Endothelial cell of umbilical vein (primary cell): ENCODE results near the gene NAPA. TPM values are rescaled to one million over a fixed set of nuclear protein-coding genes. Genes with fewer than 3 reads are reported as not detected.

Experiments used
- BruUV-seq: library from RNA; stranded (reverse); fragments of 400-500 nt; replicated peaks from 2 replicates; lab custom pipeline; 2021; lab: Mats Ljungman, UMichigan
- CTCF ChIA-PET: fragments of 300-600, 350-600 bp; sonication (Branson Sonifier 250); formaldehyde crosslinking; loops from one replicate; lab custom pipeline; 2021; ENCODE audit warnings: antibody characterized with exemption, inconsistent platforms; lab: Charles Lee
- POLR2A ChIA-PET: fragments of 300-600, 350-600 bp; sonication (Branson Sonifier 250); formaldehyde crosslinking; loops from one replicate; lab custom pipeline; 2021; ENCODE audit warnings: antibody characterized with exemption, inconsistent platforms; lab: Charles Lee
- DNase-seq: peaks from one replicate; pipeline ENCODE4 v3.0.0-alpha.2; 2011; ENCODE audit warnings: low read depth, low spot score
- FAIRE-seq: peaks from 2 replicates; lab custom pipeline; 2011; peaks lifted over from hg19 to GRCh38; lab: Jason Lieb, UNC
- H2AFZ ChIP-seq: 2 replicates; pipeline ENCODE4 v1.6.0; 2012; ENCODE audit warnings: low read depth, low read length, control low read depth, inconsistent platforms
- H3K27ac ChIP-seq: 2 replicates; pipeline ENCODE4 v1.5.1; 2011; ENCODE audit warnings: low read depth, mild to moderate bottlenecking, control low read depth, low read length, moderate library complexity; ENCODE audit not compliant: insufficient read depth
- H3K27me3 ChIP-seq, 2 experiments: 2 replicates each; pipeline versions ENCODE4 v1.6.0 to v1.6.1; 2011; ENCODE audit warnings: low read length in 2 of 2, mixed read lengths in 1 of 2; ENCODE audit not compliant: control insufficient read depth in 2 of 2, insufficient read depth in 2 of 2
- H3K36me3 ChIP-seq, 2 experiments: 2 replicates in 1 of 2; 3 replicates in 1 of 2; pipeline ENCODE4 v1.5.1; 2011; ENCODE audit warnings: low read length in 2 of 2, mild to moderate bottlenecking in 1 of 2, moderate library complexity in 1 of 2; ENCODE audit not compliant: control insufficient read depth in 2 of 2, insufficient read depth in 2 of 2; ENCODE audit errors: extremely low read depth in 1 of 2
- H3K4me1 ChIP-seq: 3 replicates; pipeline ENCODE4 v1.5.1; 2011; ENCODE audit warnings: mild to moderate bottlenecking, low read length; ENCODE audit not compliant: control insufficient read depth, insufficient read depth; ENCODE audit errors: extremely low read depth
- H3K4me2 ChIP-seq: 2 replicates; pipeline ENCODE4 v1.6.1; 2011; ENCODE audit warnings: low read length, control low read depth, mixed read lengths; ENCODE audit not compliant: insufficient read depth
- H3K4me3 ChIP-seq, 3 experiments: fragments of 200-600 bp in 1 of 3; sonication (generic), shearing (Covaris generic) in 1 of 3; replicated peaks in 1 of 3; 2 replicates each; pipeline ENCODE4 v1.5.1; 2011 to 2016; ENCODE audit warnings: control low read depth in 3 of 3, low read length in 3 of 3, mild to moderate bottlenecking in 2 of 3, inconsistent platforms in 1 of 3, low read depth in 1 of 3, moderate library complexity in 1 of 3; ENCODE audit not compliant: insufficient read depth in 1 of 3
- H3K79me2 ChIP-seq: 2 replicates; pipeline ENCODE4 v1.6.0; 2012; ENCODE audit warnings: low read length, inconsistent platforms; ENCODE audit not compliant: control insufficient read depth, insufficient read depth
- H3K9ac ChIP-seq: replicated peaks from 2 replicates; pipeline ENCODE3; 2011; ENCODE audit warnings: low read length, control low read depth; ENCODE audit not compliant: insufficient read depth; ENCODE audit errors: extremely low read depth
- H3K9me1 ChIP-seq: replicated peaks from 3 replicates; pipeline ENCODE4 v1.6.0; 2011; ENCODE audit warnings: mild to moderate bottlenecking, low read length; ENCODE audit not compliant: control insufficient read depth, insufficient read depth; ENCODE audit errors: extremely low read depth
- H3K9me3 ChIP-seq: replicated peaks from 2 replicates; pipeline ENCODE4 v1.5.1; 2012; ENCODE audit warnings: low read length, inconsistent platforms; ENCODE audit not compliant: control insufficient read depth, insufficient read depth
- H4K20me1 ChIP-seq: replicated peaks from 2 replicates; pipeline ENCODE3; 2011; ENCODE audit warnings: mild to moderate bottlenecking, low read length; ENCODE audit not compliant: control insufficient read depth, insufficient read depth; ENCODE audit errors: extremely low read depth
- CTCF ChIP-seq, 2 donors: IDR thresholded peaks; 1 replicate in 1 of 2; 2 replicates in 1 of 2; pipeline ENCODE4 v1.5.1; 2011; ENCODE audit warnings: low read length in 2 of 2, mild to moderate bottlenecking in 2 of 2, moderate library complexity in 2 of 2, control low read depth in 1 of 2, inconsistent platforms in 1 of 2, low read depth in 1 of 2; ENCODE audit not compliant: insufficient read depth in 1 of 2; ENCODE audit errors: extremely low read depth in 1 of 2
- EZH2 ChIP-seq: IDR thresholded peaks from 2 replicates; pipeline ENCODE4 v1.6.1; 2012; ENCODE audit warnings: borderline replicate concordance, low read depth, mild to moderate bottlenecking, moderate library complexity, low read length, inconsistent platforms; ENCODE audit not compliant: severe bottlenecking
- FOS ChIP-seq: IDR thresholded peaks from 2 replicates; pipeline ENCODE4 v1.6.1; 2011; ENCODE audit warnings: mild to moderate bottlenecking, low read length, moderate library complexity, borderline replicate concordance; ENCODE audit not compliant: insufficient read depth
- GATA2 ChIP-seq: IDR thresholded peaks from 2 replicates; pipeline ENCODE4 v1.7.0; 2011; ENCODE audit warnings: low read depth, mild to moderate bottlenecking, moderate library complexity, mixed read lengths, low read length; ENCODE audit not compliant: insufficient read length, insufficient read depth
- JUN ChIP-seq: IDR thresholded peaks from 2 replicates; pipeline ENCODE4 v1.6.1; 2011; ENCODE audit warnings: borderline replicate concordance, low read depth; ENCODE audit not compliant: insufficient read length, insufficient read depth
- MAX ChIP-seq: IDR thresholded peaks from 2 replicates; pipeline ENCODE4 v1.6.1; 2011; ENCODE audit not compliant: insufficient read depth, insufficient read length
- MYC ChIP-seq: IDR thresholded peaks from one replicate; pipeline ENCODE4 v1.6.1; 2011; ENCODE audit warnings: mild to moderate bottlenecking, low read depth, low read length
- POLR2A ChIP-seq: IDR thresholded peaks from 2 replicates; pipeline ENCODE4 v1.6.1; 2012; ENCODE audit warnings: low read depth, mild to moderate bottlenecking, control low read depth, low read length
- POLR2AphosphoS5 ChIP-seq: IDR thresholded peaks from 2 replicates; pipeline ENCODE4 v1.6.1; 2012; ENCODE audit warnings: low read depth, mild to moderate bottlenecking, control low read depth, low read length, moderate library complexity; ENCODE audit not compliant: insufficient read depth
- dilution Hi-C: fragments of 300-500 bp; cut with MboI; formaldehyde crosslinking; loops from one replicate; pipeline ENCODE4 v1.15.0; 2019; ENCODE audit warnings: low sequenced_read_pairs; ENCODE audit not compliant: extremely low pct_ligation_motif_present
- intact Hi-C: fragments of 100-400 bp; cut with micrococcal nuclease; formaldehyde crosslinking; loops from one replicate; pipeline ENCODE4 v1.10.0; 2022
- polyA plus RNA-seq, 4 experiments: library from polyadenylated mRNA; depleted of rRNA in 3 of 4; stranded (reverse) in 3 of 4; unstranded in 1 of 4; fragments of >200 nt; gene quantifications; 2 replicates each; pipeline versions ENCODE4 v1.2.1 to v1.2.3, GENCODE V29; 2011 to 2012; ENCODE audit warnings: missing spikeins in 1 of 4
- total RNA-seq: library from RNA; stranded (reverse); gene quantifications from 2 replicates; pipeline ENCODE4 v1.2.3, GENCODE V29; 2021

NAPA gene
- total and polyA plus RNA-seq, 2 donors (not counting 3 experiments of a cell fraction or from before 2014, with no cell fraction given) = 107 to 154 TPM

GRCh38 chr19:47564081-47564480 is 49.2 kb upstream of the NAPA start:
- Histone ChIP-seq H3K27ac (no peak overlapping the region), H3K9me1 (no peaks in the 10 kb centered on the region), H3K27me3 (peaks cover 3 to 5% of the 10 kb centered on the region in 2 experiments), H3K79me2 (no peaks in the 10 kb centered on the region), H2AFZ (no peak overlapping the region), H3K36me3 (no peaks in the 10 kb centered on the region), H3K4me3 (no peak overlapping the region), H3K4me1 (no peaks in the 10 kb centered on the region), H3K4me2 (no peak overlapping the region), H3K9me3 (no peaks in the 10 kb centered on the region), H3K9ac (no peak overlapping the region), H4K20me1 (no peaks in the 10 kb centered on the region)
- BruUV-seq = no TSS peak
- FAIRE-seq (no peak), DNase-seq (no peak)
- CTCF ChIA-PET = no interaction called here
- intact Hi-C loops = no loop called here
- TF ChIP-seq JUN (no peak), GATA2 (no peak), FOS (no peak), POLR2AphosphoS5 (no peak), POLR2A (no peak)
- dilution Hi-C loops = no loop called here
- POLR2A ChIA-PET = no interaction called here

GRCh38 chr19:47561440-47562057 is 46.7 kb upstream of the NAPA start:
- CTCF ChIA-PET = interaction anchor here (0.7 to 1.9 kb wide), 6 partner anchors 11 to 46 kb away, joined by 3 to 7 read pairs (median 4); partner anchors contain the start of gene NAPA
- BruUV-seq = no TSS peak
- no peaks in the 10 kb centered on the region for H4K20me1 ChIP-seq
- H3K4me2 ChIP-seq = no peak overlapping the region
- no peaks in the 10 kb centered on the region for H3K79me2 ChIP-seq
- DNase-seq (no peak), FAIRE-seq (no peak)
- no peak overlapping the region for H3K9ac ChIP-seq
- POLR2A ChIA-PET = no interaction called here
- no peaks in the 10 kb centered on the region for H3K4me1 ChIP-seq
- H3K9me1 ChIP-seq = no peaks in the 10 kb centered on the region
- dilution Hi-C loops = no loop called here
- H3K27ac ChIP-seq = no peak overlapping the region
- H3K27me3 ChIP-seq = peaks cover 3 to 5% of the 10 kb centered on the region in 2 experiments
- no peaks in the 10 kb centered on the region for H3K36me3 ChIP-seq
- no peak overlapping the region for H3K4me3 ChIP-seq
- no peak overlapping the region for H2AFZ ChIP-seq
- TF ChIP-seq MYC = no peak
- no peak for TF ChIP-seq JUN
- TF ChIP-seq FOS = no peak
- TF ChIP-seq CTCF (IDR thresholded peaks at IDR 0.05; ENCODE audit: extremely low read depth in 1 of 2, insufficient read depth in 1 of 2, low read depth in 1 of 2, low read length in 2 of 2) = no peak
- TF ChIP-seq EZH2 = no peak
- no peak for TF ChIP-seq POLR2A
- no peak for TF ChIP-seq POLR2AphosphoS5
- no peak for TF ChIP-seq MAX
- TF ChIP-seq GATA2 = no peak
- intact Hi-C loops = no loop called here
- H3K9me3 ChIP-seq = no peaks in the 10 kb centered on the region
